Measurements from ENCODE around the gene CD93.

GRCh38 chr20:23068283-23068682 is 17.8 kb downstream of the CD93 start:
- TF ChIP-seq CTCF (IDR thresholded peaks at IDR 0.05): no peak
- no peak for TF ChIP-seq POLR2A (IDR thresholded peaks at IDR 0.05)
